Cardiac muscle cell (in vitro differentiated cells and primary cell): ENCODE measurements around the gene ACTR5. TPM values are rescaled to one million over a fixed set of nuclear protein-coding genes. Genes with fewer than 3 reads are reported as not detected.

Source experiments
- DNase-seq, 2 donors: peaks; one replicate each; pipeline versions ENCODE4 v3.0.0 to v3.0.0-alpha.2; 2010 to 2017; ENCODE audit warnings: low read depth in 1 of 2, low spot score in 1 of 2
- H3K27ac ChIP-seq: fragments of 200-600 bp; sonication (generic); 2 replicates; pipeline ENCODE4 v1.5.1; 2016
- H3K27me3 ChIP-seq: fragments of 200-600 bp; sonication (generic); 2 replicates; pipeline ENCODE4 v1.6.0; 2016; ENCODE audit warnings: control low read depth
- H3K36me3 ChIP-seq: fragments of 200-600 bp; sonication (generic); 2 replicates; pipeline ENCODE4 v1.5.1; 2016; ENCODE audit warnings: control low read depth
- H3K4me1 ChIP-seq: fragments of 200-600 bp; sonication (generic); 2 replicates; pipeline ENCODE4 v1.8.1; 2017; ENCODE audit warnings: low read depth, mild to moderate bottlenecking, mixed run types
- H3K4me3 ChIP-seq: fragments of 200-600 bp; sonication (generic); 2 replicates; pipeline ENCODE4 v1.5.1; 2016; ENCODE audit warnings: mild to moderate bottlenecking
- H3K9me3 ChIP-seq: fragments of 200-600 bp; sonication (generic); 2 replicates; pipeline ENCODE4 v1.5.1; 2017; ENCODE audit warnings: low read depth, mild to moderate bottlenecking, control low read depth
- polyA plus RNA-seq: library from polyadenylated mRNA; unstranded; fragments of >200 nt; fragmentation: Nextera tagmentation; extraction: Ambion mirVana; gene quantifications from 2 replicates; pipeline ENCODE4 v1.2.1, GENCODE V29; 2016
- total RNA-seq: library from RNA; depleted of rRNA; stranded (reverse); fragments of >200 nt; gene quantifications from 2 replicates; pipeline ENCODE4 v1.2.3, GENCODE V29; 2016
- TF ChIP-seq, protein P1 (sequence below): IDR thresholded peaks from 2 replicates; pipeline ENCODE4 v1.5.1; 2012; ENCODE audit warnings: low read depth, mild to moderate bottlenecking, low read length

The ACTR5 gene
- total and polyA plus RNA-seq, 2 experiments from 2014 or later, result 6.4 to 8.7 TPM

DNA sequence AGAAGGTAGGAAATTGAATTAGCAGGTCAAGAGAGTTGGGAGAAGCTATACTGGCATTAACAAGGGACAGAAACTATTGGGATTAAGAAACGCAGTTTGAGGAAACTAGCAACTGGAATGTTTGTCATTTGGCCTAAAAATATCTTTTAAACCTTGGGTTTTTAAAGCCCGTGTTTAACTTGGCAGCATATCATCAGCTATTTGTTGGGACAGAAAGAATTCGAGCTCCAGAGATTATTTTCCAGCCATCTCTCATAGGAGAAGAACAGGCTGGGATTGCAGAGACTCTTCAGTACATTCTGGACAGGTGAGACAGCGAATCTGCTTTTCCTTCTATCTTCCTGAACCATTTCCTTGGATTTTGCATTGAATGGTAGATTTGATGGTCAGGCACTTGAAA is 17.8 kb downstream of the ACTR5 start:
- Histone ChIP-seq H3K36me3 (peaks cover 7% of the 10 kb centered on the region), H3K9me3 (no peaks in the 10 kb centered on the region), H3K4me1 (peaks cover 25% of the 10 kb centered on the region), H3K4me3 (no peak overlapping the region), H3K27ac (no peak overlapping the region), H3K27me3 (no peaks in the 10 kb centered on the region)
- DNase-seq, result no peak
- TF ChIP-seq, protein P1, sequence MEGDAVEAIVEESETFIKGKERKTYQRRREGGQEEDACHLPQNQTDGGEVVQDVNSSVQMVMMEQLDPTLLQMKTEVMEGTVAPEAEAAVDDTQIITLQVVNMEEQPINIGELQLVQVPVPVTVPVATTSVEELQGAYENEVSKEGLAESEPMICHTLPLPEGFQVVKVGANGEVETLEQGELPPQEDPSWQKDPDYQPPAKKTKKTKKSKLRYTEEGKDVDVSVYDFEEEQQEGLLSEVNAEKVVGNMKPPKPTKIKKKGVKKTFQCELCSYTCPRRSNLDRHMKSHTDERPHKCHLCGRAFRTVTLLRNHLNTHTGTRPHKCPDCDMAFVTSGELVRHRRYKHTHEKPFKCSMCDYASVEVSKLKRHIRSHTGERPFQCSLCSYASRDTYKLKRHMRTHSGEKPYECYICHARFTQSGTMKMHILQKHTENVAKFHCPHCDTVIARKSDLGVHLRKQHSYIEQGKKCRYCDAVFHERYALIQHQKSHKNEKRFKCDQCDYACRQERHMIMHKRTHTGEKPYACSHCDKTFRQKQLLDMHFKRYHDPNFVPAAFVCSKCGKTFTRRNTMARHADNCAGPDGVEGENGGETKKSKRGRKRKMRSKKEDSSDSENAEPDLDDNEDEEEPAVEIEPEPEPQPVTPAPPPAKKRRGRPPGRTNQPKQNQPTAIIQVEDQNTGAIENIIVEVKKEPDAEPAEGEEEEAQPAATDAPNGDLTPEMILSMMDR, result no peak

DNA sequence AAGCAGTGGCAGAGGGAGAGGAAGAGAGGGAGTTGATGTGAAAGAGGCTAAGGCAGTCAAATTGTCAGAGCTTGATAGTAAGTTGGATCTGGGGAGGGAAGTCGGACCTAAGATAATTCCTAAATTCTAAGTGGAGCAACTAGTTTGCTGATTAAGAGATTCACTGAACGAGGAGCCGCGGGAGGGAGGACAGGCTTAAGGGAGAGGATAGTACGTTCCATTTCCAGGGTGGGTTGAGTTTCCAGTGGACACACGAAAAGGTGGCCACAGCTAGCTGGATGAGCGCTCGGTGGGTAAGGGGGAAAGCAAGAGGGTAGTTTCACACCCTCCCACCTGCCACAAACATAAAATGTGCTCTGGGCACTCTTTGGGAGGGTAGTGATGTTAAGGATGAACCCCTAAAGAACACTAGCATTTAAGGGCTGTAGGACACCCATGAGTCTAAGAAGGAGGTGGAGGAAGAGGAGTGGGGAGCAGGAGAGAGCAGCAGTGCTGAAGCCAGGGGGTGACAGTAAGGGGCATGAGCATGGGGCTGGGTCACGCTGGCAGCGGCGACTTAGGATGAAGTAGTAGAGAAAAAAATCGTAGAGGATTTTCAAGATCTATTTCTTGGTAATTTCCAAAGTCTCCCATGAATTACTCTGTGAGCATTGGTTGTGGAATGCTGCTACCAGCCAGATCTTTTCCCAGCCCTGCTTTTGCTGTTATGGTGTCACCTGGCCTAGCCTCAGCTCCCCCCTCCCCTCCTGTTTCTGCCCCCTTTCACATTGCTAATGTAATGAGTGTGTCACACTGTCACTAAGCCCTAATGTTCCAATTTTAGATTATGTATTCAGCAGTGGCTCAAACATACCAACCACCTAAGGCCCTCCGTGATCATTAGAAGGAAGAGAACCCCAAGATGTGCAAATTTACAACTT is 21.4 kb downstream of the ACTR5 start:
- no peak overlapping the region for H3K27ac ChIP-seq
- no peak for DNase-seq
- H3K27me3 ChIP-seq, result no peaks in the 10 kb centered on the region
- H3K9me3 ChIP-seq, result no peaks in the 10 kb centered on the region
- TF ChIP-seq, protein P1, result no peak
- no peak overlapping the region for H3K4me3 ChIP-seq
- H3K4me1 ChIP-seq, result peaks cover 28% of the 10 kb centered on the region
- peaks cover 9% of the 10 kb centered on the region for H3K36me3 ChIP-seq

DNA sequence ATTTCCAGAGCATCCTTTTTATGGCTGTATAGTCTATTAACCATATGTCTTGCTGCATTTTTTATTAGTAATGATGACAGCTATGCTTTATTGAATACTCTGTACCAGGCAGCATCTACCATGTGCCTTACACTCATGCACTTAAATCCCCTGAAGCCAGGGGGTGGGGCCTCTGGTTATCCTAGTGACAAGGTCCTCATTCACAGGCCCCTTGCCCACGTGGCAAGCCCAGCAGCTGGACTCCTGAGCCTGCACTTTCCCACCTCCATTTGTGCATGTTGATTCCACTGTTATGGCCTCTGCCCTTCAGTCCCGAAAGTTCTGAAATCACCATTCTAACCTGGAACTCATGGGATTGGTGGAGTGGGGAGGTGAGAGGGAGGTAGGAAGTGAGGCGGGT is 22.3 kb downstream of the ACTR5 start:
- H3K36me3 ChIP-seq, result peaks cover 7% of the 10 kb centered on the region
- TF ChIP-seq, protein P1, result no peak
- peak overlapping the region; percentile 73 for H3K27ac ChIP-seq
- H3K4me3 ChIP-seq, result no peak overlapping the region
- H3K27me3 ChIP-seq, result no peaks in the 10 kb centered on the region
- peaks cover 28% of the 10 kb centered on the region for H3K4me1 ChIP-seq
- no peaks in the 10 kb centered on the region for H3K9me3 ChIP-seq
- no peak for DNase-seq

DNA sequence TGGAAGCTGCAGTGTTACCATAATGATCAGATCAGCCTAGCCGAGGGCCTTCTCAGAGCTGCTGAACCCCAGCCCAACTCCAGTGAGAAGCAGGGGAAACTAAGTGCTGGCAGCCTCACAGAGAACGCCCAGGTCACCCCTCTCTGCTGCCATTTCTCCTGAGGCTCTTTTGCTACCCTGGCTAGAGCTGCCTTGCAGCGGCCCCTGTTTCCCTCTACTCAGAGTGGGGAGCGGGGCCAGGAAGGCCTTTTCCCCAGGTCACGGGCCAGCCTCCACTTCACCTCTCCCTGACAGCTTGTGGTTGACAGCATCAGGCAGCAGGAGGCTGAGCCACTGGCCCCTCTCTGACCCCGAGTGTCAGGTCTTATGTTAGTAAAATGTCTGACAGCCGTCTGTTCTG is 22.7 kb downstream of the ACTR5 start:
- TF ChIP-seq, protein P1, result no peak
- DNase-seq, result no peak
- H3K27ac ChIP-seq, result peak overlapping the region; percentile 73
- H3K27me3 ChIP-seq, result no peaks in the 10 kb centered on the region
- peaks cover 4% of the 10 kb centered on the region for H3K36me3 ChIP-seq
- H3K9me3 ChIP-seq, result no peaks in the 10 kb centered on the region
- no peak overlapping the region for H3K4me3 ChIP-seq
- peaks cover 27% of the 10 kb centered on the region for H3K4me1 ChIP-seq

DNA sequence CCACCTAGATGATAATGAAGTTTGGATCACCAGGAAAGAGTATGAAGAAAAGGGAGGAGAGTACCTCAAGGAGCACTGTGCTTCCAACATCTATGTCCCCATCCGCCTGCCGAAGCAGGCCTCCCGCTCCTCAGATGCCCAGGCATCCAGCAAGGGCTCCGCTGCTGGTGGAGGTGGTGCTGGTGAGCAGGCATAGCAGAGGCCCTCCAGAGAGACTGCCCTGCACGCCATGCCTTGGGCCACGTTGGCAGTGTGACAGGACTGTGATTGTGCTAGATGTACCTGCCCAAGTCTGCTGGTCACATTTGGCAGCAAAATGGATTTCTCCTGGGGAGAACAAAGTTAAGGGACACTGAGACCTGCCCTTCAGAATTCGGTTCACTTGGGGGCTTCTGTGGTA is 23.4 kb downstream of the ACTR5 start:
- Histone ChIP-seq H3K4me3 (no peak overlapping the region), H3K36me3 (peaks cover 4% of the 10 kb centered on the region), H3K4me1 (peaks cover 20% of the 10 kb centered on the region), H3K27me3 (no peaks in the 10 kb centered on the region), H3K27ac (peak overlapping the region; percentile 73), H3K9me3 (no peaks in the 10 kb centered on the region)
- TF ChIP-seq, protein P1, result no peak
- DNase-seq, result no peak
